Caco-2 (cell line): ENCODE results near the gene FBXW8. TPM values are rescaled to one million over a fixed set of nuclear protein-coding genes. Genes with fewer than 3 reads are reported as not detected.

Source experiments
- BruUV-seq: library from RNA; stranded (reverse); fragments of 400-500 nt; replicated peaks from 2 replicates; lab custom pipeline; 2021; lab: Mats Ljungman, UMichigan
- CTCF ChIA-PET: fragments of 300-600 bp; sonication (Branson Sonifier 250); formaldehyde crosslinking; loops from one replicate; lab custom pipeline; 2022; ENCODE audit warnings: antibody characterized with exemption; lab: Charles Lee
- POLR2A ChIA-PET: fragments of 300-600 bp; sonication (Branson Sonifier 250); formaldehyde crosslinking; loops from one replicate; lab custom pipeline; 2022; ENCODE audit warnings: antibody characterized with exemption; lab: Charles Lee
- DNase-seq, 2 experiments: peaks; one replicate each; pipeline versions ENCODE4 v3.0.0 to v3.0.0-alpha.2; 2020 to 2022
- H3K27me3 ChIP-seq: replicated peaks from 2 replicates; pipeline ENCODE4 v1.6.0; 2011; ENCODE audit warnings: low read length; ENCODE audit not compliant: control insufficient read depth, insufficient read depth
- H3K36me3 ChIP-seq: 2 replicates; pipeline ENCODE4 v1.5.1; 2011; ENCODE audit warnings: low read length; ENCODE audit not compliant: control insufficient read depth, insufficient read depth
- H3K4me1 ChIP-seq: fragments of 250-450 bp; sonication (Bioruptor Pico); 2 replicates; pipeline ENCODE4 v1.5.1; 2020; ENCODE audit warnings: mild to moderate bottlenecking
- H3K4me3 ChIP-seq: 2 replicates; pipeline ENCODE4 v1.5.1; 2011; ENCODE audit warnings: low read depth, mild to moderate bottlenecking, control low read depth, low read length
- H3K9me3 ChIP-seq: fragments of 250-450 bp; sonication (Bioruptor Pico); 2 replicates; pipeline ENCODE4 v1.5.1; 2020; ENCODE audit warnings: mild to moderate bottlenecking, moderate library complexity
- H3K27ac Mint-ChIP-seq: one replicate; pipeline ENCODE4 v1.8.0; 2022; ENCODE audit warnings: mixed read lengths; ENCODE audit not compliant: unreplicated experiment
- H3K27me3 Mint-ChIP-seq: one replicate; pipeline ENCODE4 v1.8.0; 2022; ENCODE audit warnings: mixed read lengths; ENCODE audit not compliant: insufficient read depth, unreplicated experiment
- H3K36me3 Mint-ChIP-seq: one replicate; pipeline ENCODE4 v1.8.0; 2022; ENCODE audit warnings: mild to moderate bottlenecking, mixed read lengths; ENCODE audit not compliant: insufficient read depth, unreplicated experiment
- H3K4me1 Mint-ChIP-seq: one replicate; pipeline ENCODE4 v1.8.0; 2022; ENCODE audit warnings: low read depth, mixed read lengths; ENCODE audit not compliant: unreplicated experiment
- H3K4me3 Mint-ChIP-seq: one replicate; pipeline ENCODE4 v1.8.0; 2022; ENCODE audit warnings: mild to moderate bottlenecking, moderate library complexity, mixed read lengths; ENCODE audit not compliant: unreplicated experiment
- H3K9me3 Mint-ChIP-seq: one replicate; pipeline ENCODE4 v1.8.0; 2022; ENCODE audit warnings: mixed read lengths; ENCODE audit not compliant: unreplicated experiment
- intact Hi-C: fragments of 100-400 bp; cut with micrococcal nuclease; formaldehyde crosslinking; loops from one replicate; pipeline ENCODE4 v1.10.0; 2022; ENCODE audit not compliant: unreplicated experiment
- total RNA-seq: library from RNA; stranded (reverse); gene quantifications from 2 replicates; pipeline ENCODE4 v1.2.3, GENCODE V29; 2022
- TF ChIP-seq, protein P1 (sequence below), 2 experiments: fragments of 200-600 bp in 1 of 2; IDR thresholded peaks; 1 replicate in 1 of 2; 2 replicates in 1 of 2; pipeline versions ENCODE4 v1.5.1 to v1.8.0; 2011 to 2022; ENCODE audit warnings: antibody characterized with exemption in 1 of 2, control low read depth in 1 of 2, inconsistent platforms in 1 of 2, low read depth in 1 of 2, low read length in 1 of 2, mild to moderate bottlenecking in 1 of 2, moderate library complexity in 1 of 2; ENCODE audit not compliant: insufficient read depth in 1 of 2, severe bottlenecking in 1 of 2, unreplicated experiment in 1 of 2

Gene FBXW8
- total RNA-seq, 1 experiment from 2014 or later: 12.2 TPM

DNA sequence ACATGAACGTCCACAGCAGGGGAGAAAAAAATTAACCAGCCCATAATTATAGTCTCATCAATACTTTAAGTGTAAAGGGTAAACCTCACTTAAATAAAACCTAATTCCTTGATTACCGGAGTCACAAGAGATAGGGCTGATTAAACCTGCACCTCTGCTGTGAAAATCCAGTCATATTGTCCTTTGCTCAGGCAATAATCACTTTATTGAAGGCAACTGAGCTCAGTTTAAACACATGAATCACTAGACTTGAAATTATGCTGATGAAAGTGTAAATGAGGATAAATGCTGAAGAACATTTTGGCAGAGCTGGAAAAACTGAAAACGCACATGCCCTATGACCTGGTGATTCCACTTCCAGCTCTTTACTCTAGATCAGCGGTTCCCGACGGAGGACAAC is 22.9 kb upstream of the FBXW8 start:
- CTCF ChIA-PET: no interaction called here
- intact Hi-C loops: loop anchor here (10.0 kb wide), 1 partner anchor 183 kb away; no protein-coding TSS in a partner anchor
- no peaks in the 10 kb centered on the region for H3K4me1 Mint-ChIP-seq
- no peaks in the 10 kb centered on the region for H3K27me3 ChIP-seq
- DNase-seq: no peak
- peaks cover 8% of the 10 kb centered on the region for H3K27me3 Mint-ChIP-seq
- H3K4me3 ChIP-seq: no peak overlapping the region
- POLR2A ChIA-PET: no interaction called here
- TF ChIP-seq, protein P1, sequence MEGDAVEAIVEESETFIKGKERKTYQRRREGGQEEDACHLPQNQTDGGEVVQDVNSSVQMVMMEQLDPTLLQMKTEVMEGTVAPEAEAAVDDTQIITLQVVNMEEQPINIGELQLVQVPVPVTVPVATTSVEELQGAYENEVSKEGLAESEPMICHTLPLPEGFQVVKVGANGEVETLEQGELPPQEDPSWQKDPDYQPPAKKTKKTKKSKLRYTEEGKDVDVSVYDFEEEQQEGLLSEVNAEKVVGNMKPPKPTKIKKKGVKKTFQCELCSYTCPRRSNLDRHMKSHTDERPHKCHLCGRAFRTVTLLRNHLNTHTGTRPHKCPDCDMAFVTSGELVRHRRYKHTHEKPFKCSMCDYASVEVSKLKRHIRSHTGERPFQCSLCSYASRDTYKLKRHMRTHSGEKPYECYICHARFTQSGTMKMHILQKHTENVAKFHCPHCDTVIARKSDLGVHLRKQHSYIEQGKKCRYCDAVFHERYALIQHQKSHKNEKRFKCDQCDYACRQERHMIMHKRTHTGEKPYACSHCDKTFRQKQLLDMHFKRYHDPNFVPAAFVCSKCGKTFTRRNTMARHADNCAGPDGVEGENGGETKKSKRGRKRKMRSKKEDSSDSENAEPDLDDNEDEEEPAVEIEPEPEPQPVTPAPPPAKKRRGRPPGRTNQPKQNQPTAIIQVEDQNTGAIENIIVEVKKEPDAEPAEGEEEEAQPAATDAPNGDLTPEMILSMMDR (IDR thresholded peaks at IDR 0.05; ENCODE audit: insufficient read depth in 1 of 2, low read depth in 1 of 2, low read length in 1 of 2, severe bottlenecking in 1 of 2, unreplicated experiment in 1 of 2): no peak
- H3K9me3 Mint-ChIP-seq: no peaks in the 10 kb centered on the region
- H3K36me3 ChIP-seq: no peaks in the 10 kb centered on the region
- H3K4me1 ChIP-seq: no peaks in the 10 kb centered on the region
- H3K9me3 ChIP-seq: no peaks in the 10 kb centered on the region
- no TSS peak for BruUV-seq
- no peak overlapping the region for H3K27ac Mint-ChIP-seq
- H3K36me3 Mint-ChIP-seq: no peaks in the 10 kb centered on the region
- no peak overlapping the region for H3K4me3 Mint-ChIP-seq

DNA sequence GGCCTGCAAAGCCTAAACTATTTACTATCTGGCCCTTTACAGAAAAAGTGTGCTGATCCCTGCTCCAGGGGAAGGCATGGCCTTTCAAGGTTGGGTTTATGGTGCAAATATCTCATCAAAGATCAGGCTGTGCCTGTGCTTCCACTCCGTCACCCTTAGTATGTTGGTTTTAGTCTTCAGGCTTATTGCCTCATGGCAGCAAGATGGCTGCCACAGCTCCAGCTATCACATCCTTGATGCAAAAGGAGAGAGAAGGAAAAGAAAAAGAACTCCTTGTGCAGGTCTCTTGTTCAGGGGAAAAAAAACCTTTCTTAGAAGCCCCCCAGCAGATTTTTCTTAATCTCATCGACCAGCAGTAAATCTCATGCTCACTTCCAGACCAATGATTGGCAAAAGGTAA is 20.4 kb upstream of the FBXW8 start:
- TF ChIP-seq, protein P1 (IDR thresholded peaks at IDR 0.05; ENCODE audit: insufficient read depth in 1 of 2, low read depth in 1 of 2, low read length in 1 of 2, severe bottlenecking in 1 of 2, unreplicated experiment in 1 of 2): no peak

DNA sequence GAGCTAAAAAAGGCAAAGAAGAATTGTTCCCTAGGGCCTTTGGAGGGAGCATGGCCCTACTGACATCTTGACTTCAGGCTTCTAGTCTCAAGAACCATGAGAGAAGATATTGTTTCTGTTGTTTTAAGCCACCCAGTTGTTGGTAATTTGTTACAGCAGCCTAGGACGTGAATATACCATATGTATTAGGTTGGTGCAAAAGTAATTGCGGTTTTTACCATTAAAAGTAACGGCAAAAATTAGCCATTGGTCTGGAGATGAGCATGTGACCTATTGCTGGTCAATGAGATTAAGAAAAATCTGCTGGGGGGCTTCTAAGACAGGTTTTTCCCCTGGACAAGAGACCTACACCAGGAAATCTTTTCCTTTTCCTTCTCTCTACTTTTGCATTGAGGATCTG is 19.7 kb upstream of the FBXW8 start:
- Mint-ChIP-seq H3K9me3 (no peaks in the 10 kb centered on the region), H3K36me3 (no peaks in the 10 kb centered on the region), H3K27ac (no peak overlapping the region), H3K4me1 (no peaks in the 10 kb centered on the region), H3K4me3 (no peak overlapping the region), H3K27me3 (no peaks in the 10 kb centered on the region)
- no TSS peak for BruUV-seq
- H3K4me1 ChIP-seq: no peaks in the 10 kb centered on the region
- intact Hi-C loops: no loop called here
- TF ChIP-seq, protein P1 (IDR thresholded peaks at IDR 0.05; ENCODE audit: insufficient read depth in 1 of 2, low read depth in 1 of 2, low read length in 1 of 2, severe bottlenecking in 1 of 2, unreplicated experiment in 1 of 2): no peak
- H3K4me3 ChIP-seq: no peak overlapping the region
- CTCF ChIA-PET: interaction anchor here (0.6 kb wide), 1 partner anchor 10 kb away, joined by 4 read pairs; no protein-coding TSS in a partner anchor
- no peaks in the 10 kb centered on the region for H3K36me3 ChIP-seq
- no peaks in the 10 kb centered on the region for H3K27me3 ChIP-seq
- POLR2A ChIA-PET: no interaction called here
- no peaks in the 10 kb centered on the region for H3K9me3 ChIP-seq
- DNase-seq: no peak

More for the DNA sequence above, 20.4 kb upstream of the FBXW8 start:
- CTCF ChIA-PET: no interaction called here
- no peaks in the 10 kb centered on the region for H3K27me3 Mint-ChIP-seq
- H3K4me1 Mint-ChIP-seq: no peaks in the 10 kb centered on the region
- no peak overlapping the region for H3K27ac Mint-ChIP-seq
- H3K4me3 ChIP-seq: no peak overlapping the region
- no peaks in the 10 kb centered on the region for H3K36me3 Mint-ChIP-seq
- intact Hi-C loops: no loop called here
- no peaks in the 10 kb centered on the region for H3K27me3 ChIP-seq
- POLR2A ChIA-PET: no interaction called here
- no peaks in the 10 kb centered on the region for H3K4me1 ChIP-seq
- no peaks in the 10 kb centered on the region for H3K36me3 ChIP-seq
- no peak overlapping the region for H3K4me3 Mint-ChIP-seq
- no TSS peak for BruUV-seq
- H3K9me3 Mint-ChIP-seq: no peaks in the 10 kb centered on the region
- no peak for DNase-seq
- H3K9me3 ChIP-seq: no peaks in the 10 kb centered on the region
